Measurements from ENCODE around the gene SLC35F4. TPM values are rescaled to one million over a fixed set of nuclear protein-coding genes. Genes with fewer than 3 reads are reported as not detected.

The SLC35F4 gene
- total and polyA plus RNA-seq, 10 of the 15 experiments (the other 5 are each of a cell fraction or from before 2014, with no cell fraction given) = 0.06 to 0.30 TPM; not detected in 8

- POLR2A ChIA-PET = no interaction called here
- no peaks in the 10 kb centered on the region for H3K79me2 ChIP-seq (ENCODE audit: control insufficient read depth, insufficient read depth, low read length)
- no peak for DNase-seq (ENCODE audit: low read depth, low spot score)
Measured at GRCh38 chr14:57725399-57726077, 140.4 kb downstream of the SLC35F4 start.

More at GRCh38 chr14:57725399-57726077, 140.4 kb downstream of the SLC35F4 start:
- no peaks in the 10 kb centered on the region for H3K36me3 ChIP-seq (ENCODE audit: control insufficient read depth in 2 of 2, insufficient read depth in 2 of 2, low read length in 1 of 2)
- BruUV-seq (replicated peaks) = no TSS peak
- H3K9ac ChIP-seq (ENCODE audit: control insufficient read depth, insufficient read depth, low read length) = no peak overlapping the region
- intact Hi-C loops (cut with micrococcal nuclease; ENCODE audit: unreplicated experiment) (no loop called here), in situ Hi-C loops (cut with MboI) (no loop called here)
- ChIA-PET SMC1A (ENCODE audit: uncharacterized antibody, unreplicated experiment) (no interaction called here), RAD21 (ENCODE audit: unreplicated experiment) (no interaction called here), CTCF (no interaction called here)
- H3K27ac ChIP-seq (ENCODE audit: control insufficient read depth, insufficient read depth) = no peak overlapping the region
- ATAC-seq (no peak), FAIRE-seq (no peak)
- no peak for TF ChIP-seq BCL3 (IDR thresholded peaks at IDR 0.05; ENCODE audit: borderline replicate concordance, insufficient read depth, low read depth, low read length, poor library complexity, severe bottlenecking)
- no peak for TF ChIP-seq HDAC6 (IDR thresholded peaks at IDR 0.05; ENCODE audit: unreplicated experiment)
- TF ChIP-seq NR2F1 (conservative IDR thresholded peaks at IDR 0.05) = no peak
- no peak for TF ChIP-seq CEBPZ (IDR thresholded peaks at IDR 0.05; ENCODE audit: low read depth, low read length)
- TF ChIP-seq KAT2A (conservative IDR thresholded peaks at IDR 0.05; ENCODE audit: control insufficient read depth, low read depth, low read length) = no peak
- no peak for TF ChIP-seq NR2C1 (IDR thresholded peaks at IDR 0.05)
- TF ChIP-seq SMAD1 (IDR thresholded peaks at IDR 0.05; ENCODE audit: low read depth, partially characterized antibody) = no peak
- TF ChIP-seq MLLT1 (IDR thresholded peaks at IDR 0.05) = no peak
- TF ChIP-seq FOS (IDR thresholded peaks at IDR 0.05; ENCODE audit: borderline replicate concordance, extremely low read depth, insufficient read length) = no peak
- WGBS (ENCODE audit: insufficient coverage, insufficient replicate concordance, low lambda C conversion rate, missing lambda C conversion rate) = 0% methylated on average over 2 of the region's 2 CpGs
- no peak overlapping the region for H3K4me2 ChIP-seq (ENCODE audit: control insufficient read depth, insufficient read depth)
- H3K4me3 ChIP-seq = no peak overlapping the region
- H4K20me1 ChIP-seq (ENCODE audit: control insufficient read depth, insufficient read depth) = no peaks in the 10 kb centered on the region
- no peaks in the 10 kb centered on the region; the same call in 2 of the 3 replicates for H3K9me3 ChIP-seq (replicated peaks; ENCODE audit: control insufficient read depth, insufficient read depth, low read length)
- no peaks in the 10 kb centered on the region for H3K4me1 ChIP-seq (ENCODE audit: control insufficient read depth, insufficient read depth, low read length)
- H2AFZ ChIP-seq (ENCODE audit: control insufficient read depth, low read depth, low read length) = no peak overlapping the region
- no peaks in the 10 kb centered on the region for H3K27me3 ChIP-seq (replicated peaks in 1 of 2; ENCODE audit: control insufficient read depth in 2 of 2, insufficient read depth in 2 of 2, low read length in 1 of 2)
